ENCODE measurements around the gene BRD1. TPM values are rescaled to one million over a fixed set of nuclear protein-coding genes. Genes with fewer than 3 reads are reported as not detected.

The BRD1 gene
- total RNA-seq (2014; rRNA removed; shearing (Covaris generic); ENCODE audit: low replicate concordance), result 23.4 and 28.1 TPM in 2 replicates

GRCh38 chr22:49827853-49828598 lies at the start of gene BRD1:
TSS of gene BRD1 (minus strand) at chr22:49827873. CDS start at chr22:49824317, 3,556 bp downstream.
- peak; percentile 33 for DNase-seq (ENCODE audit: low read depth)
- in situ Hi-C loops (cut with HindIII; ENCODE audit: low pct_unique_long_range_greater_than_20kb, low sequenced_read_pairs), result no loop called here

DNA sequence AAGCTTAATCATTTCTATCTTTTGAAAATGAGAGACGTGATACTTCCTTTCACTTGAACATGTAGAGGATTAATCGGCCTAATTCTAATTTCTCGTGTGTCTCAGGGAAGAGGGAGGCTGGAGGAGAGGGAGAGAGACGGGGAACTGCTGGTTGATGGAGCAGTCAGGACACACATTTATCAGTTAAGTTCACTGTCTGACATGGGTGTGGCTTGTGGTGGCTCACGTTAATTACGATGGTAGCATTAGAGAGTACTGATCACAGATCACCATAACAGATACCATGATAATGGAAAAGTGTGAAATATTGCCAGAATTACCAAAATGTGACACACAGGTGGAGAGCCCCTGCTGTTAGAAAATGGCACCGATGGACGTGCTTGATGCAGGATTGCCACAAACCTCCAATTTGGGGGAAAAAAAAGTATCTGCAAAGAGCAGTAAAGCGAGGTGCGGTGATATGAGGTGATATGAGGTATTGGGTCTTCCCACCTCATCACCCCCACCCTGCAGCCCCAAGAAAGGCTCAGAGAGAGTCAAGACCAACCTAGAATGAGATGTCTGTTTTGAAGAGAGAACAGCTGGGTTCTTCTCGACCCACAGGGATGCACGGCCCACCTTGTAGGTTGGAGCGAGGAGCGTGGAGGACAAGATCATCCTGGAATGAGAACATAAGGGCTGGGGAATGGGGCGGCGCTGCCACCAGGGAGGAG lies 45.7 kb upstream of the BRD1 start:
- in situ Hi-C loops (cut with HindIII; ENCODE audit: low pct_unique_long_range_greater_than_20kb, low sequenced_read_pairs), result no loop called here
- no peak for DNase-seq (ENCODE audit: low read depth)

- in situ Hi-C loops (cut with HindIII; ENCODE audit: low pct_unique_long_range_greater_than_20kb, low sequenced_read_pairs), result no loop called here
- no peak for DNase-seq (ENCODE audit: low read depth)
Measured at GRCh38 chr22:49872347-49872746, 44.7 kb upstream of the BRD1 start.

GRCh38 chr22:49871482-49871881 lies 43.8 kb upstream of the BRD1 start:
- in situ Hi-C loops (cut with HindIII; ENCODE audit: low pct_unique_long_range_greater_than_20kb, low sequenced_read_pairs), result no loop called here
- DNase-seq (ENCODE audit: low read depth), result no peak

DNA sequence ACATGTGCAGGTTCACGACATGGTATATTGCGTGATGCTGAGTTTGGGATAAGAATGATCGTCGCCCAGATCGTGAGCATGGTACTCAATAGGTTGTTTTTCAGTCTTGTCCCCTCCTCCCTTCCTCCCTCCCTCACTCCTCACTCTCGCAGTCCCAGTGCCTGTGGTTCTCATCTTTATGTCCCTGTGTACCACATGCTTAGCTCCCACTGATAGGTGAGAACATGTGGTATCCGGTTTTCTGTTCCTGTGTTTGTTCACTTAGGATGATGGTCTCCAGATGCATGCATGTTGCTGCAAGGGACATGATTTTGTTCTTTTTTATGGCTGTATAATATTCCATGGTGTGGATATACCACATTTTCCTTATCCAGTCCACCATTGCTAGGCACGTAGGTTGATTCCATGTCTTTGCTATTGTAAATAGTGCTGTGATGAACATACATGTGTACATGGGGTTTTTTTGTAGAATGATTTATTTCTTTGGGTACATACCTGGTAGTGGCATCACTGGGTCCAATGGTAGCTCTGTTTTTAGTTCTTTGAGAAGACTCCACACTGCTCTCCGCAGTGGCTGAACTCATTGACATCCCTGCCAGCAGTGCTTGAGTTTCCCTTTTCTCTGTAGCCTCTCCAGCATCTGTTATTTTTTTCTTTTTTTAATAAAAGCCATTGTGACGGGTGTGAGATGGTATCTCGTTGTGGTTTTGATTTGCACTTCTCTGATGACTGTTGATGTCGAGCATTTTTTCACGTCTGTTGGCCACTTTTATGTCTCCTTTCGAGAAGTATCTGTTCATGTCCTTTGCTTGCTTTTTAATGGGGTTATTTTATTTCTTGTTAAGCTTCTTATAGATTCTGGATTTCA lies 42.4 kb upstream of the BRD1 start:
- DNase-seq (ENCODE audit: low read depth), result no peak
- in situ Hi-C loops (cut with HindIII; ENCODE audit: low pct_unique_long_range_greater_than_20kb, low sequenced_read_pairs), result no loop called here

DNA sequence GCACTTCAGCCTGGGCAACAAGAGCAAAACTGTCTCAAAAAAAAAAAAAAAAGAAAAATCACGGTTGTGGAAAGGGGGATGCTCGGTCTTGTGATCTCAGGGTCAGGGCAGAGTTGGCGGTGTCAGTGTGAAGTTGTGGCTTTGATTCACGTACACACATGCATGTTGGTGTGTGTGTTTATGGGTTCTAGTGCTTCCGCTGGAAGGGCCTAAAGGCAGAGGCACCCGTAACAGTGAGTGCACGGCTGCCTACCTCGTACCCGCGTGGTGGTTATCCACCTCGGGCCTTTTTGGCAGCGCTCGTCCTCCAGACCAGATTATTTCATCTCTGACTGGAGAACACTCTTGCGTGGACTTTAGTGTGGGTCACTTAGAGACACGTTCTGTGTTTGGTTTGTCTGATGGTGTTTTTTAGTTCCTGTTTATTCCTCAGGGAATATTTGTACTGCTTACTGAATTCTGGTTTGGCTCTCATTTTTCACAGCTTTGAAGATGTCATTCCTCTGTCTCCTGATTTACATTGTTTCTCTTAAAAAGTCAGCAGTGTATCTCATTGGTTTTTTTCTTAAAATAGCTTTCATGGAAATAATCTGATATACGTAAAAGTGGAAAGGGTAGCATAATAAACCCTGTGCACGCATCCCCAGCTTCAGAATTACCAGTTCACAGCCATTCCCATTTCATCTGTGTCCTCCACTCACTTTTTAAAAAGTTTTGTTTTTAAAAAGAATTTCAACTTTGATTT lies 41.6 kb upstream of the BRD1 start:
- in situ Hi-C loops (cut with HindIII; ENCODE audit: low pct_unique_long_range_greater_than_20kb, low sequenced_read_pairs), result no loop called here
- DNase-seq (ENCODE audit: low read depth), result no peak

DNA sequence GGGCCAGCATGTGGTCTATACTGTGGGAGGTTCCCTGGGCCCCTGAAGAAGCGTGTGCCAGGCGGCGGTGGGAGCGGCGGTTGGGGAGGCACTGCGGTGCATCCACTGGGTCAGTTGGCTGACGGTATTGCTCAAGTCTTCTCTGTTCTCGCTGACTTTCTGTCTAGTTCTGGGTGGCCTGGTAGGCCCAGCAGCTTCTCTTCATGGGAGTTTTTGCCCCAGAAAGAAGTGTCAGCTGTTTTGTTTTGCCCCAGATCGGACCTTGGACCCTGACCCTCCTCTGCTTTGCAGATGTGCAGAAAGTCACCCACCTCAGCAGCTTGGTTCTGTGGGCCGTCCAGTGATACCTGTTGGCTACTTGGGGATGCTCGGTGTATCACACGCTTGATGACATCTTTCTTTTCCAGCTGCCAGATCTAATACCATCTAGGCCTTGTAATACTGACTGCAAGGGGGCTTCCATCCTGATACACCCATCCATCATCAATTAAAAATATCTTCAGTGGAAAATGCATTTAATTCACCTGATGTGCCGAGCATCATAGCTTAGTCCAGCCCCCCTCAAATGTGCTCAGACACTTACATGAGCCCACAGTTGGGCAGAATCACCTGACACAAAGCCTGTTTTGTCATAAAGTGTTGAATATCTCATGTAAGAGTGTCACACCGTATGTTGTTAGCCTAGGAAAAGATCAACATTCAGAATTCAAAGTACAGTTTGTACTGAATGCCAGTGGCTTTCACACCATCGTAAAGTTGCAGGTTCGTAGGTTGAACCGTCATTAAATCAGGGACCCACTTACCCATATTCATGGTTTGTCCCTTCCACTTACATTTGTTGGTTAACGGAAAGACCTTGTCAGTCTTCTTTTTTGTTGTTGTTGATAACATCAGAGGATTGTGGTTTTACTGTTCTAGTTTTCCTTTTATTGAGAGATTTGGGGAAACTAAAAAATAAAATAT lies 39.9 kb upstream of the BRD1 start:
- in situ Hi-C loops (cut with HindIII; ENCODE audit: low pct_unique_long_range_greater_than_20kb, low sequenced_read_pairs), result no loop called here
- DNase-seq (ENCODE audit: low read depth), result no peak

GRCh38 chr22:49866646-49867045 lies 39.0 kb upstream of the BRD1 start:
- no peak for DNase-seq (ENCODE audit: low read depth)
- in situ Hi-C loops (cut with HindIII; ENCODE audit: low pct_unique_long_range_greater_than_20kb, low sequenced_read_pairs), result no loop called here

DNA sequence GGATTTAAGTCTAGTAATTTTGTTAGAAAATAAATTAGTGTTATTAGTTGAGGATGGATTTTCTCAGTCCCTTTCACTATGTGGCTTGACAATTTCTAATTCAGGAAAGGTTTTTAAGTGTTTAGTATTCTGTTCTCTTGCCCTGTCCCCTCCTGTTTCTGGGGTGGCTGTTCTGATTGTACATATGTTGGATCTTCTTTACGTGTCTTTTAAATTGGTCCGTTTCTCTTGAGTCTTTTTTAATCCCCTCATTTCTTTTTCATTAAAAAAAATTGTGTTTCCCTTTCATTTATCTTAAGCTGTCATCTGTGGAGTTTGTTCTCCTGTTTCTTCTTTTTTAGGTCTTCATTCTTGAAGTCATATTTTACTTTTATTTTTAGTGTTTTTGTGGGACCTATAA lies 38.5 kb upstream of the BRD1 start:
- in situ Hi-C loops (cut with HindIII; ENCODE audit: low pct_unique_long_range_greater_than_20kb, low sequenced_read_pairs), result no loop called here
- no peak for DNase-seq (ENCODE audit: low read depth)

- in situ Hi-C loops (cut with HindIII; ENCODE audit: low pct_unique_long_range_greater_than_20kb, low sequenced_read_pairs), result no loop called here
- no peak for DNase-seq (ENCODE audit: low read depth)
Measured at GRCh38 chr22:49865156-49865555, 37.5 kb upstream of the BRD1 start.

DNA sequence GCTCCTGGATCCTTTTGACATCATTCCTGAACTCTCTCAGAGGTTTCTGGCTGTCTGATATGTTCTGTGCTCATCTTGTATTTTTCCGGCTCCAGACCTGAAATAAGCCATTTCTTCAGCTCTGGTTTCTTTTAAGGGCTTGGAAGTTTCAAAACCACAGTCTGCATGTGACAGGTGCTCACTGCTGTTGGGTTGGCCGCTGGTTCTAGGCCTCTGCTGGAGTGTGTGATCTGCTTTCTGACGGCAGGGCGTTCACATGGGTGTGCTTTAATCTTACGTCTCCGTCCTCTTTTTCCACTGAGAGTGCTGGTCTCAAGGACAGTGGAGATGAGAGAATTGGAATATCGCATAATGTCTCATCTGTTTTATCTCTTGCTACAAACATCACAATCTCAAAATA lies 36.3 kb upstream of the BRD1 start:
- in situ Hi-C loops (cut with HindIII; ENCODE audit: low pct_unique_long_range_greater_than_20kb, low sequenced_read_pairs), result no loop called here
- no peak for DNase-seq (ENCODE audit: low read depth)

- in situ Hi-C loops (cut with HindIII; ENCODE audit: low pct_unique_long_range_greater_than_20kb, low sequenced_read_pairs), result no loop called here
- DNase-seq (ENCODE audit: low read depth), result no peak
Measured at GRCh38 chr22:49862496-49862776, 34.8 kb upstream of the BRD1 start.

DNA sequence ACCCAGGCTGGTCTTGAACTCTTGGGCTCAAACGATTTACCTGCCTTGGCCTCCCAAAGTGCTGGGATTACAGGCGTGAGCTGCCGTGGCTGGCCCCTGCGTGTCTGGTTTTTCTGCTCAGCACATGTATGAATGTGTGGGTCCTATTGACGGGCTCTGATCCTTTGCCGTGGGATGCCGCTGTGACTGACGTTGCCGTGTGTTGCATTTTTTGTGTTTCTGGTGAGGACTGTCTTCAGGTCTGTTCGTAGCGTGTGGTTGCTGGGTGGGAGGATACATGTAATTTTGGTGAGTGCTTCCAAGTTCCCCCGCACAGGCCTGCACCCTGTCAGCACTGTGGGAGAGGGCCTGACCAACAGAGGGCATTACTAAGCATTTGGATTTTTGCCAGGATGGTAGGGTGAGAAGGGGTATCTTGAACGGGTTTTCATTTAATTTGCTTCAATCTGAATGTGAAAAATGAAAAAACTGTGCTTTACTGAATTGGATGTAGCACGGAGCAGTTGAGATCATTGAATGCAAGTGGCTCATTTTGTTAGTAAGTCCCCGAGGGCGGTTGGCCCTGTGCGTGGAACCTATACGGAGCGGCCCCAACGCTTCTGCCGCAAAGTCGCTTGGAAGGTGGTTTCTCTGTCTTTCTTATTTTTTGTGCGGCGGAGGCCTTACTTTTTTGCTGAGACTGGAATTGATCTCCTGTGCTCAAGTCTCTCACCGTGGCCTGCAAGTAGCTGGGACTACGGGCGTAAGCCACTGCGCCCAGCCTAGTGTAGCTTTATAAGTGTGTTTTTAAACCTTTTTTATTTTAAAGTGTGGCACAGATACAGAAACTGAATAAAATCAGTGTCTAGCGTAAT lies 34.2 kb upstream of the BRD1 start:
- in situ Hi-C loops (cut with HindIII; ENCODE audit: low pct_unique_long_range_greater_than_20kb, low sequenced_read_pairs), result no loop called here
- no peak for DNase-seq (ENCODE audit: low read depth)

- no peak for DNase-seq (ENCODE audit: low read depth)
- in situ Hi-C loops (cut with HindIII; ENCODE audit: low pct_unique_long_range_greater_than_20kb, low sequenced_read_pairs), result no loop called here
Measured at GRCh38 chr22:49858827-49859226, 31.2 kb upstream of the BRD1 start.

GRCh38 chr22:49856766-49857618 lies 29.3 kb upstream of the BRD1 start:
- DNase-seq (ENCODE audit: low read depth), result no peak
- in situ Hi-C loops (cut with HindIII; ENCODE audit: low pct_unique_long_range_greater_than_20kb, low sequenced_read_pairs), result no loop called here

DNA sequence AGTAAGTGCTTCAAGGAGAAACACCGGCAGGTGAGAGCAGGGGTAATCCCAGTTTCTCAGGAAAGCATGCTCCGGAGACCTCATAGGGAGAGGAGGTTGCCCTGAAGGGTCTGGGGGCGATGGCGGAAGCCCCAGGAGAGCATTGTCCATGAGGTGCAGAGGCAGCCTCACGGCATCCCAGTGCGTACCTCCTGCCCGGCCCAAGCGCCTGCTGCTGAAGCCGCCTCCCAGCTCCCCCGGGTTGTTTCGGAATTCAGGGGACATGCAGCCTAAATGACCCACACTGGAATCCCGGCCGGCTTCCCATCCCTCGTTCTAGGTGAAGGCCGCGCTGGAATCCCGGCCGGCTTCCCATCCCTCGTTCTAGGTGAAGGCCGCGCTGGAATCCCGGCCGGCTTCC lies 28.7 kb upstream of the BRD1 start:
- in situ Hi-C loops (cut with HindIII; ENCODE audit: low pct_unique_long_range_greater_than_20kb, low sequenced_read_pairs), result no loop called here
- no peak for DNase-seq (ENCODE audit: low read depth)
